Measurements from ENCODE around the gene SLC25A24. TPM values are rescaled to one million over a fixed set of nuclear protein-coding genes. Genes with fewer than 3 reads are reported as not detected.
"Not testable (repeated sequence)": the region's sequence is repeated elsewhere in the genome, so short reads cannot be mapped to it uniquely, and the experiment has no call there.

Gene SLC25A24
- total RNA-seq, 4 donors from 2014 or later = 6.8 to 12.3 (median 9.3) TPM

DNA sequence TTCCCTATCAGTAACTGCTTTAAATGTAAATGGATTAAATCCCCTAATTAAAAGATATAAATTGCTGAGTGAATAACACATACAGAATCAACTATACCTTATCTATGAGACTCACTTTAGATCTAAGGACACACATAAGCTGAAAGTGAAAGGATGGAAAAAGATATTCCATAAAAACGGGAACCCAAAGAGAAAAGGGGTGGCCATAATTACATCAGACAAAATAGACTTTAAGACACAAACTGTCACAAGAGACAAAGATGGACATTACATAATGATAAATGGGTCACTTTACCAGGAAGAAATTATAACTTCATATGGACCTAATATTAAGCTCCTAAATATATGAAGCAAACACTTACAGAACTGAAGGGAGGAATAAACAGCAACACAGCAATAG is 59.2 kb downstream of the SLC25A24 start:
- intact Hi-C loops (cut with DNase I; ENCODE audit: low total_unique reads) (no loop called here), in situ Hi-C loops (cut with MboI; ENCODE audit: low sequenced_read_pairs in 4 of 4) (no loop called here)
- H3K9me3 ChIP-seq = no peaks in the 10 kb centered on the region
- H3K36me3 ChIP-seq = peaks cover 4 to 60% of the 10 kb centered on the region in 2 donors
- H3K27ac ChIP-seq = no peak overlapping the region
- H3K4me3 ChIP-seq = no peak overlapping the region
- TF ChIP-seq POLR2A (IDR thresholded peaks at IDR 0.05) = no peak
- TF ChIP-seq, protein P1, sequence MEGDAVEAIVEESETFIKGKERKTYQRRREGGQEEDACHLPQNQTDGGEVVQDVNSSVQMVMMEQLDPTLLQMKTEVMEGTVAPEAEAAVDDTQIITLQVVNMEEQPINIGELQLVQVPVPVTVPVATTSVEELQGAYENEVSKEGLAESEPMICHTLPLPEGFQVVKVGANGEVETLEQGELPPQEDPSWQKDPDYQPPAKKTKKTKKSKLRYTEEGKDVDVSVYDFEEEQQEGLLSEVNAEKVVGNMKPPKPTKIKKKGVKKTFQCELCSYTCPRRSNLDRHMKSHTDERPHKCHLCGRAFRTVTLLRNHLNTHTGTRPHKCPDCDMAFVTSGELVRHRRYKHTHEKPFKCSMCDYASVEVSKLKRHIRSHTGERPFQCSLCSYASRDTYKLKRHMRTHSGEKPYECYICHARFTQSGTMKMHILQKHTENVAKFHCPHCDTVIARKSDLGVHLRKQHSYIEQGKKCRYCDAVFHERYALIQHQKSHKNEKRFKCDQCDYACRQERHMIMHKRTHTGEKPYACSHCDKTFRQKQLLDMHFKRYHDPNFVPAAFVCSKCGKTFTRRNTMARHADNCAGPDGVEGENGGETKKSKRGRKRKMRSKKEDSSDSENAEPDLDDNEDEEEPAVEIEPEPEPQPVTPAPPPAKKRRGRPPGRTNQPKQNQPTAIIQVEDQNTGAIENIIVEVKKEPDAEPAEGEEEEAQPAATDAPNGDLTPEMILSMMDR (IDR thresholded peaks at IDR 0.05 in 4 of 5, conservative IDR thresholded peaks at IDR 0.05 in 1 of 5) = no peak
- H3K4me1 ChIP-seq = no peaks in the 10 kb centered on the region
- DNase-seq = no peak
- no peak for ATAC-seq
- no peaks in the 10 kb centered on the region for H3K27me3 ChIP-seq

DNA sequence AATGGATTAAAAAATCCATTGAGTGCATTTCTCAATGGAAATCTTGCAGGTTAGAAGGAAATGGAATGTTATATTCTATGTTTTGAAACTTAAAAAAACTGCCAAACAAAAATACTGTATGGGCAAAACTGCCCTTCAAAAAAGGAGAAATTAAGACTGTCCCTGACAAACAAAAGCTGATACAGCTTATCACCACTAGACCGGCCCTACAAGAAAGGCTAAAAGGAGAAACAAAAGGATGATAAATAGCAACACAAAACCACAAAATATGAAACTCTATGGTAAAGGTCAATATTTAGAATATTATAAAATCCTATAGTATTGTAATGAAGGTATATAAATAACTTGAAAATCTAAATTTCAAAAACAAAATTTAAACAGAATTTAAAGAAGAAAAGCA is 60.0 kb downstream of the SLC25A24 start:
- no peaks in the 10 kb centered on the region for H3K4me1 ChIP-seq
- TF ChIP-seq POLR2A (IDR thresholded peaks at IDR 0.05) = no peak
- TF ChIP-seq, protein P1 (IDR thresholded peaks at IDR 0.05 in 4 of 5, conservative IDR thresholded peaks at IDR 0.05 in 1 of 5) = no peak
- H3K27ac ChIP-seq = no peak overlapping the region
- no peaks in the 10 kb centered on the region for H3K9me3 ChIP-seq
- H3K4me3 ChIP-seq = no peak overlapping the region
- peaks cover 4 to 60% of the 10 kb centered on the region in 2 donors for H3K36me3 ChIP-seq
- ATAC-seq = no peak
- DNase-seq = no peak
- intact Hi-C loops (cut with DNase I; ENCODE audit: low total_unique reads) (no loop called here), in situ Hi-C loops (cut with MboI; ENCODE audit: low sequenced_read_pairs in 4 of 4) (no loop called here)
- no peaks in the 10 kb centered on the region for H3K27me3 ChIP-seq

DNA sequence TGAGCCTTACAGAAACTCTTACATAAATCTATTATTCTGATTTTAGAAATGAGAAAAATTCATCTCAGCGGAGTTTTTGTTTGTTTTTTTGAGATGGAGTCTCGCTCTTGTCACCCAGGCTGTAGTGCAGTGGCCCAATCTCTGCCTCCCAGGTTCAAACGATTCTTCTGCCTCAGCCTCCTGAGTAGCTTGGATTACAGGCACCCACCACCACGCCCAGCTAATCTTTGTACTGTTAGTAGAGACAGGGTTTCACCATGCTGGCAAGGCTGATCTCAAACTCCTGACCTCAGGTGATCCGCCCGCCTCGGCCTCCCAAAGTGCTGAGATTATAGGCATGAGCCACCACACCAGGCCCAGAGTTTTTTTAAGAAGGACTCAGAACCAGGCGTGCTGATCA is 60.6 kb downstream of the SLC25A24 start:
- in situ Hi-C loops (cut with MboI; ENCODE audit: low sequenced_read_pairs in 4 of 4); H3K4me3 ChIP-seq; H3K9me3 ChIP-seq; H3K27ac ChIP-seq; DNase-seq; H3K4me1 ChIP-seq; H3K27me3 ChIP-seq; ATAC-seq; intact Hi-C loops (cut with DNase I; ENCODE audit: low total_unique reads): not testable (repeated sequence)
- peaks cover 4 to 56% of the 10 kb centered on the region in 2 donors for H3K36me3 ChIP-seq

DNA sequence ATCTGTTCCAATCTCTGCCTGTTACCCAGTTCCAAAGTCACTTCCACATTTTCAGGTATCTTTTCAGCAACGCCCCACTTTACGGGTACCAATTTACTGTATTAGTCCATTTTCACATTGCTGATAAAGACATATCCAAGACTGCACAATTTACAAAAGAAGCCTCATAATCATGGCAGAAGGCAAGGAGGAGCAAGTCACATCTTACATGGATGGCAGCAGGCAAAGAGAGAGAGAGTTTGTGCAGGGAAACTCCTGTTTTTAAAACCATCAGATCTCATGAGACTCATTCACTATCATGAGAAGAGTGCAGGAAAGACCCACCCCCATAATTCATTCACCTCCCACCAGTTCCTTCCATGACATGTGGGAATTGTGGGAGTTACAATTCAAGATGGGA is 67.0 kb downstream of the SLC25A24 start:
- ATAC-seq; intact Hi-C loops (cut with DNase I; ENCODE audit: low total_unique reads); H3K9me3 ChIP-seq; H3K4me1 ChIP-seq; DNase-seq; in situ Hi-C loops (cut with MboI; ENCODE audit: low sequenced_read_pairs in 4 of 4); H3K27me3 ChIP-seq; H3K4me3 ChIP-seq; H3K27ac ChIP-seq: not testable (repeated sequence)
- peaks cover 4 to 39% of the 10 kb centered on the region in 2 donors for H3K36me3 ChIP-seq

DNA sequence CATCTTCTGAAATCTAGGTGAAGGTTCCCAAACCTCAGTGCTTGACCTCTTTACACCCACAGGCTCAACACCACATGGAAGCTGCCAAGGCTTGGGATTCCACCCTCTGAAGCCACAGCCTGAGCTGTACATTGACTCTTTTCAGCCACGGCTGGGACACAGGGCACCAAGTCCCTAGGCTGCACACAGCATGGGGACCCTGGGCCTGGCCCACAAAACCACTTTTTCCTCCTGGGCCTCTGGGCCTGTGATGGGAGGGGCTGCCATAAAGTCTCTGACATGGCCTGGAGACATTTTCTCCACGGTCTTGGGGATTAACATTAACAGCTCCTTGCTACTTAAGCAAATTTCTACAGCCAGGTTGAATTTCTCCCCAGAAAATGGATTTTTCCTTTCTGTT is 67.8 kb downstream of the SLC25A24 start:
- H3K36me3 ChIP-seq = peaks cover 4 to 31% of the 10 kb centered on the region in 2 donors
- DNase-seq; in situ Hi-C loops (cut with MboI; ENCODE audit: low sequenced_read_pairs in 4 of 4); ATAC-seq; H3K9me3 ChIP-seq; H3K4me1 ChIP-seq; H3K4me3 ChIP-seq; H3K27me3 ChIP-seq; H3K27ac ChIP-seq; intact Hi-C loops (cut with DNase I; ENCODE audit: low total_unique reads): not testable (repeated sequence)

DNA sequence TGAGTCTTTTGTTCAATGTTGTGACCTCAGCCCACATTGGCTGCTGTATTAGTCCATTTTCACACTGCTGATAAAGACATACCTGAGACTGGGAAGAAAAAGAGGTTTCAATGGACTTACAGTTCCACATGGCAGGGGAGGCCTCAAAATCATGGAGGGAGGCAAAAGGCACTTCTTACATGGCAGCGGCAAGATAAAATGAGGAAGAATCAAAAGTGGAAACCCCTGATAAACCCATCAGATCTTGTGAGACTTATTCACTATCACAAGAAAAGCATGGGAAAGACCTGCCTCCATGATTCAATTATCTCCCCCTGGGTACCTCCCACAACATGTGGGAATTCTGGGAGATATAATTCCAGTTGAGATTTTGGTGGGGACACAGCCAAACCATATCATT is 68.9 kb downstream of the SLC25A24 start:
- H3K27me3 ChIP-seq; in situ Hi-C loops (cut with MboI; ENCODE audit: low sequenced_read_pairs in 4 of 4); DNase-seq; H3K4me3 ChIP-seq; H3K27ac ChIP-seq; H3K9me3 ChIP-seq; H3K4me1 ChIP-seq; ATAC-seq; intact Hi-C loops (cut with DNase I; ENCODE audit: low total_unique reads): not testable (repeated sequence)
- H3K36me3 ChIP-seq = peaks cover 2 to 24% of the 10 kb centered on the region in 2 donors

DNA sequence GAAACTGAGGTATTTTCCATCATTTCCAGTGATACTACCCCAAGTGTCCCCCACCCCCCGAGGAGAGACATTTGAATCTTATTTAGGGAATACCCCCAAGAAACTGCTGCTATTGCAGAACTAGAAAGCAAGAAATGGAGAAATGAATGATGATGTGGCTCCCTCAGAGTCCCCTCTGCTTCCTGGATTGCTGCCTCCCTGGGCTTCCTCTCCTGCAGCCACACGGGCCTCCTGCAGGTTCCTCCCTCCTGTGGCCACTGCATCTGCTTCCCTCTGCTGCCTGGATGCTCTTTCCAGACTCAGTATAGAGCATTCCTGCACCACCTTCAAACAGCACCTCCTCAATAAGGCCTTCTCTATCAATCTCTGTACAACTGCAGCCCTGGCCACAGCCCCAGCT is 69.3 kb downstream of the SLC25A24 start:
- H3K36me3 ChIP-seq = peaks cover 0 to 21% of the 10 kb centered on the region in 2 donors
- H3K27me3 ChIP-seq = no peaks in the 10 kb centered on the region
- intact Hi-C loops (cut with DNase I; ENCODE audit: low total_unique reads) = no loop called here
- H3K4me1 ChIP-seq = no peaks in the 10 kb centered on the region
- TF ChIP-seq, protein P1 (IDR thresholded peaks at IDR 0.05 in 4 of 5, conservative IDR thresholded peaks at IDR 0.05 in 1 of 5) = no peak
- TF ChIP-seq POLR2A (IDR thresholded peaks at IDR 0.05) = no peak
- ATAC-seq = no peak
- in situ Hi-C loops (cut with MboI; ENCODE audit: low sequenced_read_pairs in 4 of 4) = no loop called here
- no peak for DNase-seq
- no peak overlapping the region for H3K27ac ChIP-seq
- no peak overlapping the region for H3K4me3 ChIP-seq
- no peaks in the 10 kb centered on the region for H3K9me3 ChIP-seq

Data from gastrocnemius medialis (tissue), 4 donors.